Activated naive CD8-positive, alpha-beta T cell treated with anti-CD3 and anti-CD28 coated beads, Interleukin-2, amount 50 U/mL, for 24 hours (primary cell): Measurements from ENCODE around the gene ADCYAP1R1.

Experiments used
- ATAC-seq: fragments of 150-1000 bp; cut with Tn5 transposase; one replicate; pipeline ENCODE4 v1.10.0; 2021
- DNase-seq: peaks from one replicate; pipeline ENCODE4 v3.0.0; 2021
- H3K27ac Mint-ChIP-seq: one replicate; pipeline ENCODE4 v1.8.0; 2021; ENCODE audit warnings: mild to moderate bottlenecking, mixed read lengths
- H3K27me3 Mint-ChIP-seq: one replicate; pipeline ENCODE4 v1.8.0; 2021; ENCODE audit warnings: mixed read lengths
- H3K36me3 Mint-ChIP-seq: one replicate; pipeline ENCODE4 v1.8.0; 2021; ENCODE audit warnings: low read depth, mixed read lengths
- H3K4me1 Mint-ChIP-seq: one replicate; pipeline ENCODE4 v1.8.0; 2021; ENCODE audit warnings: mixed read lengths
- H3K4me3 Mint-ChIP-seq: one replicate; pipeline ENCODE4 v1.8.0; 2021; ENCODE audit warnings: mild to moderate bottlenecking, moderate library complexity, mixed read lengths
- H3K9me3 Mint-ChIP-seq: one replicate; pipeline ENCODE4 v1.8.0; 2021; ENCODE audit warnings: mixed read lengths

ADCYAP1R1 gene

DNA sequence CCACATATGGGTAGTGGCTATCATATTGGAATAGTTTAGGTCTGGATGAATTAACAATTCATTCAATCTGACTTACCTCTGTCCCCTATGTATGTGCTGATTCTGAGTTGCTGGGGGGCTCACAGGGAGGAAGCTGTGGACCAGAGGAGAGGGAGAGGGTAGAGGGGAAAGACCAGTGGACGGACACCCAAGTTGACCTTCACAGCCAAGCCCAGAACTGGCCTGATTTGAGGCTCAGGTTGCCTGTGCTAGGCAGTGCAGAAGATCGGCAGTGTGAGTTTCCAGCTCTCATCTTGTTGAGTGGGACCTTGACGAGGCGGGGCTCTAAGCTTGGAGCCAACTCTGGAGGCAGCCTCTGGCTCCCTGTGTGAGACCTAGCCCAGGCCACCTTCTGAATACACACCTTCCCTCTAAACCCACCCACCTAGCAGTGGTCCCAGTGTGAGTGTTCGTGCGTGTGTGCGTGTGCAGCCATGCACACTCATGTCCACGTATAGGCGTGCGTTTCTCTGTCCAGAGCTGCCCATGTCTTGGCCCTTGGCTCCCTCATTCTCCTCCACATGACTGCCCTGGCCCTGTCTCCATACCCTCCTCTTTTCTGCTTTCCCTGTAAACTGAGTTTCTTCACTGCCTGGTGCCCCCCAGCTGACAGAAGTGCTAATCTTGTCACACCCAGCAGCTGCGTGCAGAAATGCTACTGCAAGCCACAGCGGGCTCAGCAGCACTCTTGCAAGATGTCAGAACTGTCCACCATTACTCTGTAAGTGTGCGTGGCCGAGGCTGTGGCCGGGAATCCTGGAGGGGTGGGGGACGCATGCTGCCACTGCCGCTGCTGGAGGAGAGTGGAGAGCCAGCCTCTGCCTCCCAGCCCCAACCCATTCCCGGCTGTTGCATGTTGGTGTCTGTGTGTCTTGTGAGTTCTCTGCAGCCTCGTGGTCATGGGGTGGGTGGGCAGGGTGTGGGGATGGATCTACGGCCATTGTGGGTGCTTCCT is 47.6 kb downstream of the ADCYAP1R1 start:
- H3K36me3 Mint-ChIP-seq, result no peaks in the 10 kb centered on the region
- H3K9me3 Mint-ChIP-seq, result no peaks in the 10 kb centered on the region
- DNase-seq (no peak), ATAC-seq (no peak)
- no peaks in the 10 kb centered on the region for H3K4me1 Mint-ChIP-seq
- no peak overlapping the region for H3K27ac Mint-ChIP-seq
- H3K27me3 Mint-ChIP-seq, result no peaks in the 10 kb centered on the region
- no peak overlapping the region for H3K4me3 Mint-ChIP-seq

GRCh38 chr7:31100445-31100844 is 48.3 kb downstream of the ADCYAP1R1 start:
- no peak for ATAC-seq
- H3K4me1 Mint-ChIP-seq, result no peaks in the 10 kb centered on the region
- no peak overlapping the region for H3K4me3 Mint-ChIP-seq
- H3K36me3 Mint-ChIP-seq, result no peaks in the 10 kb centered on the region
- H3K9me3 Mint-ChIP-seq, result no peaks in the 10 kb centered on the region
- H3K27me3 Mint-ChIP-seq, result no peaks in the 10 kb centered on the region
- H3K27ac Mint-ChIP-seq, result no peak overlapping the region
- no peak for DNase-seq

DNA sequence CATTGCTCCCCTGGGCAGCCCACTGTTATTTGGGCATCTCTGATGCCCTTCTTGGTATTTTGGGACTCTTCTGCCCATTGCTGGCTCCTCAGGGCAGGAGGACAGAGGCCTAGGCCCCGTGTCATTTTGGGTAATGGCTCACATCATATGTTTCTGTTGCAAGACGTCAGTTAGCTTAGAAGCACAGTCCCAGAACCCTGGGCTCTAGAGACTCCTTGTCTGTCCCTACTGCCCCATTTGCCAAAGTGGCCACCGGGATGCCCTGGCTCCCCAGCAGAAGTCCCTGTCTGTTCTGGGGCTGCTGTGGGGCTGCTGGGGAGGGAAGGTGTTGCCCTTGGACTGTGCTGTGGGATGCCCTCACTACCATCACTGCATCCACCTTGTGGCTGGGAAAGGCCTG is 48.8 kb downstream of the ADCYAP1R1 start:
- DNase-seq (no peak), ATAC-seq (no peak)
- H3K27ac Mint-ChIP-seq, result no peak overlapping the region
- no peaks in the 10 kb centered on the region for H3K4me1 Mint-ChIP-seq
- H3K4me3 Mint-ChIP-seq, result no peak overlapping the region
- H3K36me3 Mint-ChIP-seq, result no peaks in the 10 kb centered on the region
- no peaks in the 10 kb centered on the region for H3K9me3 Mint-ChIP-seq
- no peaks in the 10 kb centered on the region for H3K27me3 Mint-ChIP-seq

DNA sequence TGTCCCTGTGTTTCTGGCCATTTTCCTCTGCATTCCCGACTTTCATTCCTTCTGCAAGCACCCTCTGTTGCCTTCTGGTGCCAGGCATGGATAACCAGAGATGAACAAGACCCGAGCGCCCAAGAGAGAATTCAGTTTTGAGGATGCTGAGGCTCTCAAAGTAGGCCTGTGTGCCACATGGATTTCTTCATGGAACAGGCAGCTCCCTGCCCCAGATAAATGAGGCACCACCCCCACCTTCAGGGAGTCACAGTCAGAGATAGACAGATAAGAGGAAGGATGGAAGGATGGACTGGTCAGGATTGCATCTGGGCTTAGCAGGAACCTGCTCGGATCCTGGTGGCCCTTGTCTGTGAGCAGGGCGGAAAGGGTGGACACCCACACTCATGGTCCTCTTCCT is 49.4 kb downstream of the ADCYAP1R1 start:
- no peak for ATAC-seq
- no peaks in the 10 kb centered on the region for H3K36me3 Mint-ChIP-seq

GRCh38 chr7:31102151-31102972 is 50.3 kb downstream of the ADCYAP1R1 start:
- no peak for ATAC-seq
- no peaks in the 10 kb centered on the region for H3K4me1 Mint-ChIP-seq
- no peak for DNase-seq
- no peaks in the 10 kb centered on the region for H3K36me3 Mint-ChIP-seq
- H3K27ac Mint-ChIP-seq, result no peak overlapping the region
- H3K4me3 Mint-ChIP-seq, result no peak overlapping the region
- H3K27me3 Mint-ChIP-seq, result no peaks in the 10 kb centered on the region
- H3K9me3 Mint-ChIP-seq, result no peaks in the 10 kb centered on the region

More for the DNA sequence above, 49.4 kb downstream of the ADCYAP1R1 start:
- H3K4me3 Mint-ChIP-seq, result no peak overlapping the region
- H3K27ac Mint-ChIP-seq, result no peak overlapping the region
- no peak for DNase-seq
- no peaks in the 10 kb centered on the region for H3K9me3 Mint-ChIP-seq
- no peaks in the 10 kb centered on the region for H3K27me3 Mint-ChIP-seq
- H3K4me1 Mint-ChIP-seq, result no peaks in the 10 kb centered on the region

DNA sequence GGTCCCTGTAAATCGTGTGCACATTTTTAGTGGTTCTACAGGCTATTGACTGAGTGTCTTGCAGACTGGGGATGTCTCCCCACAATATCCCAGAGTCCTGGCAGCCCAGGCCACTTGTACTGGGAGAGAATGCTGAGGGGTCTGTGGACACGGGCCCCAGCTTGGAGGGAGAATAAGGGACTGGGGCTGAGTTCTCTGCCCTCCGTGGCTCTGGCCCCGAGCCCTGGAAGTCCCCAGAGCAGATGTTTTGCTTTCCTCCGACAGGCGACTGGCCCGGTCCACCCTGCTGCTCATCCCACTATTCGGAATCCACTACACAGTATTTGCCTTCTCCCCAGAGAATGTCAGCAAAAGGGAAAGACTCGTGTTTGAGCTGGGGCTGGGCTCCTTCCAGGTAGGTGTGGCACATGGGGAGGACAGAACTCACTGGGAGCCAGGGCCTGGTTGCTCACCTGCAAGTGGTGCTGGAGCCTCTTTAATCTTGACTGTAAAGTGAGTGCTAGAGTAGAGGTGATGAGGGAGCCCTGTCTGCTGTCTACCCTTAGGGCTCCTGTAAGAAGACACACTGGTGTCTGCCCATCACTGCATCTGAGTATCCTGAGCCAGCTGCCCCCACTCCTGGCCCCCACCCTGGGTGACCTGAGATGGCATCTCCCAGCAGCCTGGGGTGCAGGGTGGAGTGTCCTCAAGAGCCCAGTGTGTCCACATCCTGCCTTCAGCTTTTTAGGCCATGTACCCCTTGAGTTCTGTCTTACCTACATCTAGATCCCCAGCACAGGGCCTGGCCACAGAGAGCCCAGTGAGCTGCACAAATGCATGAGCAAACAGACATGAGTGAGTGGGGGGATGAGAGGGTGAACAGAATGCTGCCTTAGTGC is 51.1 kb downstream of the ADCYAP1R1 start:
- Mint-ChIP-seq H3K27me3 (no peaks in the 10 kb centered on the region), H3K4me3 (no peak overlapping the region), H3K9me3 (no peaks in the 10 kb centered on the region), H3K27ac (no peak overlapping the region), H3K36me3 (no peaks in the 10 kb centered on the region), H3K4me1 (no peaks in the 10 kb centered on the region)
- no peak for ATAC-seq
- no peak for DNase-seq

GRCh38 chr7:31104361-31105255 is 52.5 kb downstream of the ADCYAP1R1 start:
- Mint-ChIP-seq H3K9me3 (no peaks in the 10 kb centered on the region), H3K27me3 (peaks cover 2% of the 10 kb centered on the region), H3K27ac (no peak overlapping the region), H3K36me3 (no peaks in the 10 kb centered on the region), H3K4me3 (no peak overlapping the region), H3K4me1 (no peaks in the 10 kb centered on the region)
- no peak for ATAC-seq
- DNase-seq, result no peak

DNA sequence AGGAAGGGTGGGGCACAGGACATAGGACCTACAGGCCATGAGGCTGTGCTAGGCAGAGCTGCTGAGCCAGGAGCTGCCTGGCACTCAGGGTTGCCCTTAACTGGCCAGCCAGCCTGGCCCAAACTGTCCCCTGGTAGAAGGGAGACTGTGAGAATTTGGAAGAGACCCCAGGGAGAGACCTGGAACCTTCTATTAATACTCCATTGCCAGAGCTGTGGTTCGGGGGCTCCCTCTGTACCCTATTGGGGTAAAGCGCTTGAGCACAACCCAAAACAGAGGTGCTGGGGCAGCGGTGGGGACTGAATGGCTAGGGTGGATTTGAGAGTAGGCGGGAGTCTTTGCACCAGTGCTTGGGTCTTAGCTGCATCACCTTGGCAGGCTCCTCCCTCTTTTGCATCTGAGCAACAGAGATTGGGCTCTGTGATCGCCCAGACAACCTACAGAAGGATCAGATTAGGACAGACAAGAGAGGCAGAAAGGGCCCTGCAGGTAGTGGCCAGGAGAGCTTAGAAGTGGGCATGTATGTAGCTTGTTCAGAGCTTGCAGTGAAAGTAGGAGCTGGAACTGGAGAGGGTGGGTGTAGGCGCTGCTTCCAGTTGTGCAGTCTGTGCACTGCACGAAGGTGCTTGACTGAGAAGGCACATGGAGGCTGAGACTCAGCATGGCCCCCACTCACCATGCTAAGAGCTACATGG is 53.3 kb downstream of the ADCYAP1R1 start:
- Mint-ChIP-seq H3K4me3 (no peak overlapping the region), H3K4me1 (no peaks in the 10 kb centered on the region), H3K36me3 (no peaks in the 10 kb centered on the region), H3K9me3 (no peaks in the 10 kb centered on the region), H3K27me3 (peaks cover 2% of the 10 kb centered on the region), H3K27ac (no peak overlapping the region)
- DNase-seq (no peak), ATAC-seq (no peak)

- DNase-seq, result no peak
- Mint-ChIP-seq H3K4me1 (no peaks in the 10 kb centered on the region), H3K27ac (no peak overlapping the region), H3K36me3 (no peaks in the 10 kb centered on the region), H3K4me3 (no peak overlapping the region), H3K9me3 (no peaks in the 10 kb centered on the region), H3K27me3 (peaks cover 2% of the 10 kb centered on the region)
- no peak for ATAC-seq
Observed at GRCh38 chr7:31106303-31107105, 54.4 kb downstream of the ADCYAP1R1 start.

- no peaks in the 10 kb centered on the region for H3K4me1 Mint-ChIP-seq
- peaks cover 2% of the 10 kb centered on the region for H3K27me3 Mint-ChIP-seq
- no peak overlapping the region for H3K4me3 Mint-ChIP-seq
- H3K36me3 Mint-ChIP-seq, result no peaks in the 10 kb centered on the region
- DNase-seq (no peak), ATAC-seq (no peak)
- no peak overlapping the region for H3K27ac Mint-ChIP-seq
- no peaks in the 10 kb centered on the region for H3K9me3 Mint-ChIP-seq
Observed at GRCh38 chr7:31107106-31108090, 55.3 kb downstream of the ADCYAP1R1 start.

DNA sequence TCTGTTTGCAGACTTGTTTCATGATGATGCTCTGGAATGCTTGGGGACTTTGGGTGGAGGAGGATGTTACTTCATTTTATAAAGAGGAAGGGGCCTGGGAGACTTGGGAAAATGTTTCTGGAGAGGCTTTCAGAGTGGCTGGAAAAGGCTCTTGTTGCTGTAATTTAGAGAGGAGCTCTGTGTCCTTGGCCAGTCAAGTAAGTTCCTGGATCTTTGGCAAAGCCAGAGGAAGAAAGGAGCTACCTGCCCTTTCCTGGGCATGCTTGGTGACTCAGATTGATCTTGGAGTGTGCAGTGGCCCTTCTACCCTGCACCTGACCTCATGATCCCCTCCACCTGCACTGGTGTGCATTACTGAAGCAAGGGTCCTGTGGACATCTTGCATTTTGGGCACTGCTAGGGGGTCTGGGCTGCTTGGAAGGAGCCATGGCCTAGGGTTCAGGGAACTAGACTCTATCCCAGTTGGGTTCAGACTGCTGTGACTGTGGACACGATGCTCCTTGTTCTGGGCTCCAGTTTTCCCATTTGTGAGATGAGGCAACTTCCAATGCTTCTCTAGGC is 56.1 kb downstream of the ADCYAP1R1 start:
- H3K4me3 Mint-ChIP-seq, result no peak overlapping the region
- no peaks in the 10 kb centered on the region for H3K9me3 Mint-ChIP-seq
- peaks cover 2% of the 10 kb centered on the region for H3K27me3 Mint-ChIP-seq
- H3K4me1 Mint-ChIP-seq, result no peaks in the 10 kb centered on the region
- no peak for DNase-seq
- ATAC-seq, result no peak
- H3K36me3 Mint-ChIP-seq, result no peaks in the 10 kb centered on the region
- no peak overlapping the region for H3K27ac Mint-ChIP-seq
